Neuronal stem cell (in vitro differentiated cells): ENCODE measurements around the gene CSF1R.

ENCODE experiments used
- DNase-seq: peaks from one replicate; pipeline ENCODE4 v3.0.0-alpha.2; 2013; ENCODE audit warnings: low spot score
- H2AFZ ChIP-seq: one replicate; pipeline ENCODE4 v1.6.1; 2013; ENCODE audit warnings: mild to moderate bottlenecking, low read length, inconsistent platforms
- H2AK5ac ChIP-seq: 2 replicates; pipeline ENCODE4 v1.6.1; 2013; ENCODE audit warnings: low read depth, mild to moderate bottlenecking, inconsistent platforms, low read length, moderate library complexity, mixed read lengths
- H2BK120ac ChIP-seq: 2 replicates; pipeline ENCODE4 v1.6.1; 2013; ENCODE audit warnings: low read depth, mild to moderate bottlenecking, inconsistent platforms, low read length, moderate library complexity, mixed read lengths
- H2BK12ac ChIP-seq: one replicate; pipeline ENCODE4 v1.6.1; 2013; ENCODE audit warnings: low read length, inconsistent platforms
- H2BK15ac ChIP-seq: 2 replicates; pipeline ENCODE4 v1.6.1; 2013; ENCODE audit warnings: mild to moderate bottlenecking, low read length, inconsistent platforms, mixed read lengths
- H2BK5ac ChIP-seq: one replicate; pipeline ENCODE4 v1.6.1; 2013; ENCODE audit warnings: inconsistent platforms, mild to moderate bottlenecking, low read length, moderate library complexity
- H3K14ac ChIP-seq: one replicate; pipeline ENCODE4 v1.6.1; 2013; ENCODE audit warnings: low read length, inconsistent platforms
- H3K18ac ChIP-seq: 2 replicates; pipeline ENCODE4 v1.6.1; 2013; ENCODE audit warnings: low read length, inconsistent platforms
- H3K23ac ChIP-seq: 2 replicates; pipeline ENCODE4 v1.6.1; 2013; ENCODE audit warnings: low read depth, mild to moderate bottlenecking, mixed read lengths, low read length, inconsistent platforms; ENCODE audit not compliant: poor library complexity
- H3K27ac ChIP-seq: replicated peaks from 3 replicates; pipeline ENCODE4 v1.5.1; 2013; ENCODE audit warnings: low read length, inconsistent platforms
- H3K27me3 ChIP-seq, 3 experiments: 2 replicates each; pipeline ENCODE4 v1.6.1; 2013; ENCODE audit warnings: low read length in 3 of 3, mild to moderate bottlenecking in 2 of 3, inconsistent platforms in 1 of 3, low read depth in 1 of 3, mixed read lengths in 1 of 3, moderate library complexity in 1 of 3; ENCODE audit not compliant: control insufficient read depth in 3 of 3, insufficient read depth in 3 of 3
- H3K36me3 ChIP-seq, 2 donors: replicated peaks in 1 of 2; 2 replicates each; pipeline ENCODE4 v1.6.1; 2013; ENCODE audit warnings: low read length in 2 of 2; ENCODE audit not compliant: control insufficient read depth in 2 of 2, insufficient read depth in 2 of 2
- H3K4ac ChIP-seq: 2 replicates; pipeline ENCODE4 v1.6.1; 2013; ENCODE audit warnings: inconsistent platforms, mild to moderate bottlenecking, low read length, moderate library complexity
- H3K4me1 ChIP-seq, 2 donors: 1 replicate in 1 of 2; 2 replicates in 1 of 2; pipeline ENCODE4 v1.6.1; 2013; ENCODE audit warnings: low read length in 2 of 2, low read depth in 1 of 2; ENCODE audit not compliant: control insufficient read depth in 2 of 2, insufficient read depth in 1 of 2
- H3K4me2 ChIP-seq: one replicate; pipeline ENCODE4 v1.6.1; 2013; ENCODE audit warnings: mild to moderate bottlenecking, low read length, inconsistent platforms; ENCODE audit not compliant: insufficient read depth, poor library complexity, severe bottlenecking
- H3K4me3 ChIP-seq, 2 donors: 2 replicates each; pipeline ENCODE4 v1.5.1; 2013; ENCODE audit warnings: low read length in 2 of 2, mild to moderate bottlenecking in 2 of 2, inconsistent platforms in 1 of 2, moderate library complexity in 1 of 2
- H3K79me1 ChIP-seq: one replicate; pipeline ENCODE4 v1.6.1; 2013; ENCODE audit warnings: low read depth, mild to moderate bottlenecking, inconsistent platforms, low read length, moderate library complexity
- H3K9ac ChIP-seq: one replicate; pipeline ENCODE4 v1.6.1; 2013; ENCODE audit warnings: mild to moderate bottlenecking, low read depth, low read length, inconsistent platforms; ENCODE audit not compliant: poor library complexity
- H3K9me3 ChIP-seq, 2 donors: replicated peaks in 1 of 2; 2 replicates each; pipeline versions ENCODE3 to v1.6.1; 2013; ENCODE audit warnings: low read length in 2 of 2, mild to moderate bottlenecking in 2 of 2, inconsistent platforms in 1 of 2, low read depth in 1 of 2, mixed read lengths in 1 of 2, moderate library complexity in 1 of 2; ENCODE audit not compliant: control insufficient read depth in 2 of 2, insufficient read depth in 1 of 2
- H4K8ac ChIP-seq: one replicate; pipeline ENCODE4 v1.6.1; 2013; ENCODE audit warnings: low read depth, mild to moderate bottlenecking, inconsistent platforms, low read length, moderate library complexity
- H4K91ac ChIP-seq: one replicate; pipeline ENCODE4 v1.6.1; 2013; ENCODE audit warnings: low read length, low read depth, mild to moderate bottlenecking, inconsistent platforms; ENCODE audit not compliant: poor library complexity
- WGBS, 2 donors: extraction: QIAGEN DNeasy Blood & Tissue Kit; methylation state at CpG; one replicate each; pipeline ENCODE4 v1.1.7; 2013; ENCODE audit warnings: missing lambda C conversion rate in 2 of 2, mixed read lengths in 1 of 2; ENCODE audit not compliant: insufficient read length in 2 of 2, insufficient replicate concordance in 1 of 2; ENCODE audit errors: extremely low coverage in 2 of 2; 5-methylcytosine and 5-hydroxymethylcytosine counted together

Gene CSF1R

GRCh38 chr5:150036513-150036912, 49.8 kb downstream of the CSF1R start:
- Histone ChIP-seq H3K36me3 (peaks cover 39 to 100% of the 10 kb centered on the region in 2 donors), H3K27ac (no peak overlapping the region), H3K27me3 (no peaks in the 10 kb centered on the region)

GRCh38 chr5:150035139-150035895, 51.0 kb downstream of the CSF1R start:
- Histone ChIP-seq H3K4me2 (no peak overlapping the region), H3K79me1 (peaks cover 2% of the 10 kb centered on the region), H2BK120ac (no peak overlapping the region), H3K4ac (no peak overlapping the region), H3K18ac (no peak overlapping the region), H3K36me3 (peaks cover 37 to 100% of the 10 kb centered on the region in 2 donors), H3K4me3 (no peak overlapping the region), H3K14ac (no peak overlapping the region), H2BK5ac (no peak overlapping the region), H3K23ac (no peak overlapping the region), H2AFZ (no peak overlapping the region), H4K91ac (no peak overlapping the region), H3K4me1 (no peaks in the 10 kb centered on the region), H2BK15ac (no peak overlapping the region), H3K27me3 (no peaks in the 10 kb centered on the region), H4K8ac (no peak overlapping the region), H3K9me3 (no peaks in the 10 kb centered on the region), H3K9ac (no peak overlapping the region), H2BK12ac (no peak overlapping the region), H2AK5ac (no peak overlapping the region), H3K27ac (no peak overlapping the region)
- no CpG with 5 or more reads among the region's 7 CpGs for WGBS, 2 donors
- no peak for DNase-seq

More at GRCh38 chr5:150036513-150036912, 49.8 kb downstream of the CSF1R start:
- Histone ChIP-seq H3K14ac (no peak overlapping the region), H3K4ac (no peak overlapping the region), H3K4me1 (no peaks in the 10 kb centered on the region), H2BK15ac (no peak overlapping the region), H3K9ac (no peak overlapping the region), H2BK12ac (no peak overlapping the region), H3K23ac (no peak overlapping the region), H3K4me3 (no peak overlapping the region), H3K4me2 (no peak overlapping the region), H3K18ac (no peak overlapping the region), H4K91ac (no peak overlapping the region), H3K9me3 (no peaks in the 10 kb centered on the region), H2AK5ac (no peak overlapping the region), H2BK5ac (no peak overlapping the region), H2AFZ (no peak overlapping the region), H3K79me1 (peaks cover 2% of the 10 kb centered on the region), H2BK120ac (no peak overlapping the region), H4K8ac (no peak overlapping the region)
- no CpG with 5 or more reads among the region's 9 CpGs for WGBS, 2 donors
- no peak for DNase-seq

- Histone ChIP-seq H3K9ac (no peak overlapping the region), H2BK120ac (no peak overlapping the region), H3K4me1 (no peaks in the 10 kb centered on the region), H2AK5ac (no peak overlapping the region), H3K4me2 (no peak overlapping the region), H3K4ac (no peak overlapping the region), H4K91ac (no peak overlapping the region), H3K27ac (no peak overlapping the region), H2BK12ac (no peak overlapping the region), H2AFZ (no peak overlapping the region), H3K23ac (no peak overlapping the region), H4K8ac (no peak overlapping the region), H3K79me1 (peaks cover 2% of the 10 kb centered on the region), H3K9me3 (no peaks in the 10 kb centered on the region), H3K36me3 (peaks cover 38 to 99% of the 10 kb centered on the region in 2 donors), H3K4me3 (no peak overlapping the region), H3K18ac (no peak overlapping the region), H3K14ac (no peak overlapping the region), H2BK15ac (no peak overlapping the region), H3K27me3 (no peaks in the 10 kb centered on the region), H2BK5ac (no peak overlapping the region)
- no CpG with 5 or more reads among the region's 4 CpGs for WGBS, 2 donors
- DNase-seq: no peak
Observed at GRCh38 chr5:150034662-150035061, 51.7 kb downstream of the CSF1R start.

- Histone ChIP-seq H3K4me2 (no peak overlapping the region), H2BK120ac (no peak overlapping the region), H2BK15ac (no peak overlapping the region), H2AK5ac (no peak overlapping the region), H4K8ac (no peak overlapping the region), H3K4me3 (no peak overlapping the region), H3K18ac (no peak overlapping the region), H4K91ac (no peak overlapping the region), H3K4ac (no peak overlapping the region), H3K9ac (no peak overlapping the region), H3K79me1 (peaks cover 2% of the 10 kb centered on the region), H3K23ac (no peak overlapping the region), H3K14ac (no peak overlapping the region), H3K36me3 (peaks cover 40 to 98% of the 10 kb centered on the region in 2 donors), H3K9me3 (no peaks in the 10 kb centered on the region), H2BK5ac (no peak overlapping the region), H2BK12ac (no peak overlapping the region), H2AFZ (no peak overlapping the region), H3K27ac (no peak overlapping the region), H3K27me3 (no peaks in the 10 kb centered on the region), H3K4me1 (no peaks in the 10 kb centered on the region)
- WGBS, 2 donors: 100% methylated on average over 3 of the region's 4 CpGs; no CpG with 5 or more reads in 1 of the 2 donors
- no peak for DNase-seq
Observed at GRCh38 chr5:150033334-150033733, 53.0 kb downstream of the CSF1R start.
